ENCODE measurements around the gene PPP1R9B. TPM values are rescaled to one million over a fixed set of nuclear protein-coding genes. Genes with fewer than 3 reads are reported as not detected.
A peak's percentile ranks its signal among the peaks of the same experiment; 100 is the strongest.

Gene PPP1R9B
- total and polyA plus RNA-seq, 2 experiments from 2014 or later, result 5.1 to 26.2 TPM

GRCh38 chr17:50190293-50190602, 39.8 kb upstream of the PPP1R9B start:
- Histone ChIP-seq H4K20me1 (ENCODE audit: insufficient read depth, poor library complexity, severe bottlenecking) (peaks cover 72% of the 10 kb centered on the region), H3K4me1 (ENCODE audit: insufficient read depth) (no peaks in the 10 kb centered on the region), H3K27ac (peak overlapping the region; percentile 67), H3K4me3 (no peak overlapping the region), H2AFZ (no peak overlapping the region), H3K79me2 (peaks cover 4% of the 10 kb centered on the region), H3K4me2 (no peak overlapping the region), H3K27me3 (no peaks in the 10 kb centered on the region), H3K9me3 (ENCODE audit: low read depth) (no peaks in the 10 kb centered on the region), H3K9me2 (replicated peaks; ENCODE audit: insufficient read depth) (no peaks in the 10 kb centered on the region), H3K36me3 (replicated peaks; ENCODE audit: insufficient read depth, low read depth) (no peaks in the 10 kb centered on the region)
- WGBS (ENCODE audit: low lambda C conversion rate, missing lambda C conversion rate), result 87% methylated on average over 7 of the region's 8 CpGs
- DNase-seq (ENCODE audit: low spot score), result no peak
- TF ChIP-seq EZH2phosphoT487 (IDR thresholded peaks at IDR 0.05; ENCODE audit: low read depth, severe bottlenecking, unreplicated experiment) (no peak), EZH2 (IDR thresholded peaks at IDR 0.05; ENCODE audit: borderline replicate concordance) (no peak), CTCF (IDR thresholded peaks at IDR 0.05; ENCODE audit: poor library complexity) (no peak)

GRCh38 chr17:50189550-50190292, 39.2 kb upstream of the PPP1R9B start:
- peaks cover 4% of the 10 kb centered on the region for H3K79me2 ChIP-seq
- H3K36me3 ChIP-seq (replicated peaks; ENCODE audit: insufficient read depth, low read depth), result no peaks in the 10 kb centered on the region
- no peak overlapping the region for H2AFZ ChIP-seq
- TF ChIP-seq EZH2phosphoT487 (IDR thresholded peaks at IDR 0.05; ENCODE audit: low read depth, severe bottlenecking, unreplicated experiment), result no peak
- TF ChIP-seq CTCF (IDR thresholded peaks at IDR 0.05; ENCODE audit: poor library complexity), result no peak
- TF ChIP-seq EZH2 (IDR thresholded peaks at IDR 0.05; ENCODE audit: borderline replicate concordance), result no peak
- H3K27me3 ChIP-seq, result no peaks in the 10 kb centered on the region
- peak overlapping the region; percentile 67 for H3K27ac ChIP-seq
- 93% methylated on average over 19 of the region's 20 CpGs for WGBS (ENCODE audit: low lambda C conversion rate, missing lambda C conversion rate)
- DNase-seq (ENCODE audit: low spot score), result no peak
- H3K4me1 ChIP-seq (ENCODE audit: insufficient read depth), result no peaks in the 10 kb centered on the region
- no peaks in the 10 kb centered on the region for H3K9me2 ChIP-seq (replicated peaks; ENCODE audit: insufficient read depth)
- H3K9me3 ChIP-seq (ENCODE audit: low read depth), result no peaks in the 10 kb centered on the region
- peaks cover 69% of the 10 kb centered on the region for H4K20me1 ChIP-seq (ENCODE audit: insufficient read depth, poor library complexity, severe bottlenecking)
- no peak overlapping the region for H3K4me2 ChIP-seq
- no peak overlapping the region for H3K4me3 ChIP-seq

- no peaks in the 10 kb centered on the region for H3K9me3 ChIP-seq (ENCODE audit: low read depth)
- TF ChIP-seq CTCF (IDR thresholded peaks at IDR 0.05; ENCODE audit: poor library complexity) (no peak), EZH2 (IDR thresholded peaks at IDR 0.05; ENCODE audit: borderline replicate concordance) (no peak), EZH2phosphoT487 (IDR thresholded peaks at IDR 0.05; ENCODE audit: low read depth, severe bottlenecking, unreplicated experiment) (no peak)
- peaks cover 69% of the 10 kb centered on the region for H4K20me1 ChIP-seq (ENCODE audit: insufficient read depth, poor library complexity, severe bottlenecking)
- WGBS (ENCODE audit: low lambda C conversion rate, missing lambda C conversion rate), result 88% methylated on average over 11 of the region's 11 CpGs
- no peak overlapping the region for H3K4me3 ChIP-seq
- no peaks in the 10 kb centered on the region for H3K4me1 ChIP-seq (ENCODE audit: insufficient read depth)
- DNase-seq (ENCODE audit: low spot score), result no peak
- H3K9me2 ChIP-seq (replicated peaks; ENCODE audit: insufficient read depth), result no peaks in the 10 kb centered on the region
- H3K36me3 ChIP-seq (replicated peaks; ENCODE audit: insufficient read depth, low read depth), result no peaks in the 10 kb centered on the region
- peak overlapping the region; percentile 67 for H3K27ac ChIP-seq
- no peaks in the 10 kb centered on the region for H3K27me3 ChIP-seq
- H3K79me2 ChIP-seq, result peaks cover 4% of the 10 kb centered on the region
- H3K4me2 ChIP-seq, result no peak overlapping the region
- H2AFZ ChIP-seq, result no peak overlapping the region
Observed at GRCh38 chr17:50188921-50189549, 38.6 kb upstream of the PPP1R9B start.

All from hepatocyte (in vitro differentiated cells).